ENCODE results near the gene SLCO2A1. TPM values are rescaled to one million over a fixed set of nuclear protein-coding genes. Genes with fewer than 3 reads are reported as not detected.

The SLCO2A1 gene
- total and polyA plus RNA-seq, 2 experiments from 2014 or later, result 0.31 to 1.0 TPM

Other genes with a start within 250 kb of the SLCO2A1 start
- gene SRPRB, start 224.1 kb downstream of the SLCO2A1 start, total RNA-seq (2014; rRNA removed; shearing (Covaris generic)), result 25.3 and 25.6 TPM in 2 replicates
- 25.8 and 36.0 TPM in 2 replicates for gene SRPRB, start 224.1 kb downstream of the SLCO2A1 start, polyA plus RNA-seq (2016; fragmentation: Nextera tagmentation; extraction: Ambion mirVana)
- 2.9 and 3.9 TPM in 2 replicates for gene RAB6B, start 134.0 kb downstream of the SLCO2A1 start, total RNA-seq (2014; rRNA removed; shearing (Covaris generic))
- 1.2 and 1.4 TPM in 2 replicates for gene RAB6B, start 134.0 kb downstream of the SLCO2A1 start, polyA plus RNA-seq (2016; fragmentation: Nextera tagmentation; extraction: Ambion mirVana)
- 84.2 and 94.8 TPM in 2 replicates for gene RYK, start 220.9 kb upstream of the SLCO2A1 start, total RNA-seq (2014; rRNA removed; shearing (Covaris generic))
- 24.9 and 31.4 TPM in 2 replicates for gene RYK, start 220.9 kb upstream of the SLCO2A1 start, polyA plus RNA-seq (2016; fragmentation: Nextera tagmentation; extraction: Ambion mirVana)

Measured in GM23338 (cell line).